ENCODE data around the gene MARCKSL1.

DNA sequence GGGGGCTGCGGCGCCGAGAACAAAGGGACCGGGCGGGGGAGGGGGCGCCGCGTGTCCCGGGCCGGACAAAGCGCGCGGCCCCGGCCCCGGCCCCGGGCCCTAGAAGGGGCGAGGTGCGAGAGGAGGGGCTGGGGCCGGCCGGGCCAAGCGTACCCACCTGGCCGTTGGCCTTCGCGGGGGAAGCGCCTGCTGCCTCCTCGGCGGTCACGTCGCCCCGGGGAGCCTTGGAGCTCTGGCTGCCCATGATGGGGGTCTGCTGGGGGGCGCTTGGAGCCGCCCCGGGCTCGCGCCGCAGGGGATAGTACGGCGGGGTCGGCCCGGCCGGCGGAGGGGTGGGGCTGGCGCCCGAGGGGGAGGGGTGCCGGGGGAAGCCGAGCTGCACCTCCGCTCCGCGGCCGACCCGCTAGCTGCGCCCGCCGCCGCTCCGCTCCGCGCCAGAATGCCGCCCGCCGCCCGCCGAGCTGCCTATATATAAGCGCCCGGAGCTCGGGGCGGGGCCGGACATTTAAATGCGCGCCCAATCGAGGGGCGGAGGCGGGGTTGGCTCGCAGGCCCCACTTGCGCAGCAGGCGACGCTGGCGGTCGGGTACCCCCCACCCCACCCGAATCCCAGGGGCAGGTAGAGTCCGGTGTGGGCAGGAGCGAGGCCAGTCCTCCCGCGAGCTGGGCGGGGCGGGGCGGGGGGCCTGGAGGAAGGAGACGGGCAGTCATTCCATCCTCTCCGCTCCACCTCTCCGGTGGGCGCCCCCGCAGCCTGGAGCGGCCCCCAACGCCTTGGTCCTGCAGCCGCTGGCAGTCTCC lies at the start of gene MARCKSL1:
- TF ChIP-seq, protein P1, sequence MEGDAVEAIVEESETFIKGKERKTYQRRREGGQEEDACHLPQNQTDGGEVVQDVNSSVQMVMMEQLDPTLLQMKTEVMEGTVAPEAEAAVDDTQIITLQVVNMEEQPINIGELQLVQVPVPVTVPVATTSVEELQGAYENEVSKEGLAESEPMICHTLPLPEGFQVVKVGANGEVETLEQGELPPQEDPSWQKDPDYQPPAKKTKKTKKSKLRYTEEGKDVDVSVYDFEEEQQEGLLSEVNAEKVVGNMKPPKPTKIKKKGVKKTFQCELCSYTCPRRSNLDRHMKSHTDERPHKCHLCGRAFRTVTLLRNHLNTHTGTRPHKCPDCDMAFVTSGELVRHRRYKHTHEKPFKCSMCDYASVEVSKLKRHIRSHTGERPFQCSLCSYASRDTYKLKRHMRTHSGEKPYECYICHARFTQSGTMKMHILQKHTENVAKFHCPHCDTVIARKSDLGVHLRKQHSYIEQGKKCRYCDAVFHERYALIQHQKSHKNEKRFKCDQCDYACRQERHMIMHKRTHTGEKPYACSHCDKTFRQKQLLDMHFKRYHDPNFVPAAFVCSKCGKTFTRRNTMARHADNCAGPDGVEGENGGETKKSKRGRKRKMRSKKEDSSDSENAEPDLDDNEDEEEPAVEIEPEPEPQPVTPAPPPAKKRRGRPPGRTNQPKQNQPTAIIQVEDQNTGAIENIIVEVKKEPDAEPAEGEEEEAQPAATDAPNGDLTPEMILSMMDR (IDR thresholded peaks at IDR 0.05): no peak
- peak in 1 of 2 donors; percentile 21 for TF ChIP-seq POLR2A (IDR thresholded peaks at IDR 0.05)

Data from lower leg skin (tissue), 3 donors.